C4-2B (cell line): ENCODE results near the gene ZNF423.

Source experiments
- CTCF ChIP-seq: fragments of 450-650 bp; conservative IDR thresholded peaks from 2 replicates; pipeline ENCODE4 v1.5.1; 2017; ENCODE audit warnings: mild to moderate bottlenecking
- ZFX ChIP-seq: fragments of 450-650 bp; IDR thresholded peaks from 2 replicates; pipeline ENCODE4 v1.6.1; 2017

GRCh38 chr16:49473131-49473530 is 382.8 kb downstream of the ZNF423 start:
- TF ChIP-seq CTCF: no peak
- no peak for TF ChIP-seq ZFX
